ENCODE results near the gene KIZ. TPM values are rescaled to one million over a fixed set of nuclear protein-coding genes. Genes with fewer than 3 reads are reported as not detected.

KIZ gene
- total and polyA plus RNA-seq, 2 of the 4 experiments (the other 2 are of a cell fraction) = 9.9 to 14.0 TPM

DNA sequence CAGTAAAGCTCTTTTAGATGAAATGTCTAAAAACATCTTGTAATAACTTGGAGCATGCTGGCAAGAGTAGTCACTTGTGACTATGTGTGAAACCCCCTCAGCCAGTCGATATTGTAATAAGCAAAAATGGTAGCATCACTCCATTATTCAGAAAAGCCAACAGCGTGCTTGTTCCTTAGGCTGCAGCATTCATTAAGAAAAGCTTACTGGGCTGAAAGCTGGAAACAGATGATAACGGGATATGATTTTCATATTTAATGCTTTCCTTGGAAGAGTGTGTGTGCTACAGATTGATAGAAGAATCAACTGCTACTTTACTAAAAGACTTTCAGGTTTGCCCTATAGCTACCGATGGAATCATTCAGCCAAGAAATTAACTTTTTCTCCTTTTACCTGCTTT is 20.3 kb downstream of the KIZ start:
- Histone ChIP-seq H4K8ac (ENCODE audit: low read depth in 2 of 2, low read length in 2 of 2) (no peak overlapping the region), H3K4me3 (ENCODE audit: insufficient read depth, low read depth, low read length) (no peak overlapping the region), H3K4me1 (ENCODE audit: control insufficient read depth, insufficient read depth, low read length) (no peaks in the 10 kb centered on the region), H2BK20ac (ENCODE audit: low read depth, low read length) (no peak overlapping the region), H3K27me3 (ENCODE audit: control insufficient read depth, insufficient read depth, low read length) (no peaks in the 10 kb centered on the region), H4K20me1 (ENCODE audit: insufficient read depth, low read length) (no peaks in the 10 kb centered on the region; the same call in 1 of the 2 replicates), H2BK5ac (ENCODE audit: low read depth, low read length, poor library complexity, severe bottlenecking) (no peak overlapping the region), H2BK15ac (ENCODE audit: low read depth, low read length) (no peak overlapping the region), H2BK120ac (ENCODE audit: low read depth, low read length) (no peak overlapping the region), H2AK9ac (replicated peaks; ENCODE audit: low read depth, low read length, poor library complexity) (no peak overlapping the region), H2AK5ac (ENCODE audit: low read depth, low read length) (no peak overlapping the region), H3K23ac (ENCODE audit: low read depth, low read length) (no peak overlapping the region), H3K9ac (ENCODE audit: low read depth, low read length) (no peak overlapping the region), H4K91ac (ENCODE audit: insufficient read depth, low read depth, low read length) (no peak overlapping the region), H3K4me2 (ENCODE audit: low read depth, low read length) (no peak overlapping the region), H4K5ac (ENCODE audit: low read depth, low read length) (no peak overlapping the region), H3K27ac (ENCODE audit: insufficient read depth, low read length) (no peak overlapping the region), H3K9me3 (ENCODE audit: control insufficient read depth, insufficient read depth, low read length) (no peaks in the 10 kb centered on the region), H3K36me3 (ENCODE audit: control insufficient read depth, insufficient read depth, low read length) (peaks cover 2% of the 10 kb centered on the region; the same call in 1 of the 2 replicates), H3K79me1 (ENCODE audit: low read depth in 1 of 2, low read length in 2 of 2) (no peaks in the 10 kb centered on the region), H3K9me1 (ENCODE audit: insufficient read depth, low read length) (0 out of 2 replicates have a peak, but pooled peaks cover 3% of the 10 kb centered on the region), H3K4ac (ENCODE audit: low read depth, low read length) (no peak overlapping the region), H3K18ac (ENCODE audit: low read depth, low read length) (no peak overlapping the region), H3K14ac (replicated peaks; ENCODE audit: low read depth, low read length) (no peak overlapping the region), H3K56ac (ENCODE audit: extremely low read depth, insufficient read depth, low read length) (no peak overlapping the region), H2AFZ (replicated peaks; ENCODE audit: low read length, poor library complexity) (no peak overlapping the region)
- POLR2A ChIA-PET (ENCODE audit: unreplicated experiment) = no interaction called here
- intact Hi-C loops (cut with micrococcal nuclease) = no loop called here
- dilution Hi-C loops (cut with HindIII; ENCODE audit: low sequenced_read_pairs, unreplicated experiment) = no loop called here
- BruUV-seq (replicated peaks) = no TSS peak
- in situ Hi-C loops (cut with MboI; ENCODE audit: low sequenced_read_pairs) = no loop called here
- no peak for ATAC-seq (ENCODE audit: low read depth)
- CTCF ChIA-PET = interaction anchor here (0.9 kb wide), 1 partner anchor 15 kb away, joined by 4 read pairs; no protein-coding TSS in a partner anchor
- no peak for DNase-seq
- TF ChIP-seq ELK1 (IDR thresholded peaks at IDR 0.05; ENCODE audit: borderline replicate concordance, low read depth, low read length) (no peak), POLR2A (IDR thresholded peaks at IDR 0.05; ENCODE audit: low read depth, low read length) (no peak), SMC3 (IDR thresholded peaks at IDR 0.05; ENCODE audit: low read depth, low read length) (no peak)
- no CpG with 5 or more reads among the region's 4 CpGs for WGBS, 2 experiments (ENCODE audit: extremely low coverage in 2 of 2, insufficient read length in 1 of 2)

Data from IMR-90 (cell line).